ENCODE data around the gene CDCA4.
"Not testable (repeated sequence)": the region's sequence is repeated elsewhere in the genome, so short reads cannot be mapped to it uniquely, and the experiment has no call there.

CDCA4 gene

GRCh38 chr14:105058521-105059034 is 37.7 kb upstream of the CDCA4 start:
- no peak for DNase-seq (ENCODE audit: low spot score)

GRCh38 chr14:105056303-105056831 is 35.5 kb upstream of the CDCA4 start:
- no peak for DNase-seq (ENCODE audit: low spot score)

- DNase-seq (ENCODE audit: low spot score), result no peak
Observed at GRCh38 chr14:105055736-105056302, 34.9 kb upstream of the CDCA4 start.

- DNase-seq (ENCODE audit: low spot score), result no peak
Observed at GRCh38 chr14:105055334-105055733, 34.5 kb upstream of the CDCA4 start.

GRCh38 chr14:105053996-105054395 is 33.1 kb upstream of the CDCA4 start:
- no peak for DNase-seq (ENCODE audit: low spot score)

GRCh38 chr14:105053421-105053820 is 32.5 kb upstream of the CDCA4 start:
- DNase-seq (ENCODE audit: low spot score), result no peak

- DNase-seq (ENCODE audit: low spot score), result no peak
Observed at GRCh38 chr14:105052110-105052458, 31.2 kb upstream of the CDCA4 start.

GRCh38 chr14:105051182-105052109 is 30.6 kb upstream of the CDCA4 start:
- no peak for DNase-seq (ENCODE audit: low spot score)

- no peak for DNase-seq (ENCODE audit: low spot score)
Observed at GRCh38 chr14:105050551-105050897, 29.6 kb upstream of the CDCA4 start.

GRCh38 chr14:105049753-105050550 is 29.1 kb upstream of the CDCA4 start:
- no peak for DNase-seq (ENCODE audit: low spot score)

GRCh38 chr14:105047283-105048016 is 26.6 kb upstream of the CDCA4 start:
- no peak for DNase-seq (ENCODE audit: low spot score)

- DNase-seq (ENCODE audit: low spot score), result no peak
Observed at GRCh38 chr14:105046891-105047282, 26.0 kb upstream of the CDCA4 start.

- DNase-seq (ENCODE audit: low spot score), result peak; percentile 89
Observed at GRCh38 chr14:105045710-105046326, 24.9 kb upstream of the CDCA4 start.

GRCh38 chr14:105043641-105044040 is 22.8 kb upstream of the CDCA4 start:
- no peak for DNase-seq (ENCODE audit: low spot score)

GRCh38 chr14:105042813-105043212 is 21.9 kb upstream of the CDCA4 start:
- no peak for DNase-seq (ENCODE audit: low spot score)

GRCh38 chr14:105041841-105042765 is 21.2 kb upstream of the CDCA4 start:
- no peak for DNase-seq (ENCODE audit: low spot score)

GRCh38 chr14:105039458-105040205 is 18.7 kb upstream of the CDCA4 start:
- no peak for DNase-seq (ENCODE audit: low spot score)

GRCh38 chr14:105035616-105036015 is 14.7 kb upstream of the CDCA4 start:
- DNase-seq (ENCODE audit: low spot score), result not testable (repeated sequence)

- no peak for DNase-seq (ENCODE audit: low spot score)
Observed at GRCh38 chr14:105034315-105035039, 13.6 kb upstream of the CDCA4 start.
